ENCODE data around the gene SH3BP1. TPM values are rescaled to one million over a fixed set of nuclear protein-coding genes. Genes with fewer than 3 reads are reported as not detected.

Gene SH3BP1
- total and polyA plus RNA-seq, 2 of the 13 experiments (the other 11 are each of a cell fraction or from before 2014, with no cell fraction given) = 8.4 to 18.5 TPM

GRCh38 chr22:37639070-37639760 lies at the start of gene SH3BP1 (continued):
- peak; percentile 42; the same call in 1 of the 2 replicates for TF ChIP-seq AKAP8 (CRISPR knock-in tag; IDR thresholded peaks at IDR 0.05)
- TF ChIP-seq ZSCAN9 (CRISPR knock-in tag; IDR thresholded peaks at IDR 0.05; ENCODE audit: borderline replicate concordance) = no peak
- no peak for TF ChIP-seq ZSCAN21 (CRISPR knock-in tag; IDR thresholded peaks at IDR 0.05; ENCODE audit: borderline replicate concordance)
- TF ChIP-seq KDM4B (CRISPR knock-in tag; IDR thresholded peaks at IDR 0.05) = no peak
- no peak for TF ChIP-seq ZNF563 (CRISPR knock-in tag; IDR thresholded peaks at IDR 0.05)
- no peak for TF ChIP-seq NFAT5 (CRISPR knock-in tag; IDR thresholded peaks at IDR 0.05)
- TF ChIP-seq PHF5A (CRISPR knock-in tag; IDR thresholded peaks at IDR 0.05; ENCODE audit: low read depth, unreplicated experiment) = no peak
- no peak for TF ChIP-seq ZFP62 (CRISPR knock-in tag; IDR thresholded peaks at IDR 0.05)
- peak; percentile 58; the same call in 1 of the 2 replicates for TF ChIP-seq HIVEP1 (CRISPR knock-in tag; IDR thresholded peaks at IDR 0.05)
- no peak for TF ChIP-seq MLX (CRISPR knock-in tag; IDR thresholded peaks at IDR 0.05)
- TF ChIP-seq ZNF264 (CRISPR knock-in tag; IDR thresholded peaks at IDR 0.05) = no peak
- TF ChIP-seq ARID3A (IDR thresholded peaks at IDR 0.05; ENCODE audit: low read depth, low read length) = no peak
- no peak for TF ChIP-seq ZNF562 (CRISPR knock-in tag; IDR thresholded peaks at IDR 0.05; ENCODE audit: borderline replicate concordance)
- TF ChIP-seq ZBTB7B (CRISPR knock-in tag; IDR thresholded peaks at IDR 0.05) = peak; percentile 51; the same call in 1 of the 2 replicates
- TF ChIP-seq MTA1 (CRISPR knock-in tag; IDR thresholded peaks at IDR 0.05; ENCODE audit: borderline replicate concordance) = peak; percentile 49; the same call in 1 of the 2 replicates
- no peak for TF ChIP-seq ZNF263 (CRISPR knock-in tag; IDR thresholded peaks at IDR 0.05)
- TF ChIP-seq THYN1 (CRISPR knock-in tag; IDR thresholded peaks at IDR 0.05; ENCODE audit: borderline replicate concordance, low read depth) = no peak
- TF ChIP-seq BCL3 (CRISPR knock-in tag; IDR thresholded peaks at IDR 0.05) = no peak

Measured in HepG2 (cell line).